Stimulated activated naive CD8-positive, alpha-beta T cell treated with anti-CD3 and anti-CD28 coated beads, Interleukin-15, Interleukin-2, amounts not matched to agents 100 ng/mL and 50 ng/mL, for 24 hours (primary cell): ENCODE data around the gene TGM4.

Experiments used
- H3K27ac Mint-ChIP-seq: one replicate; pipeline ENCODE4 v1.8.0; 2021; ENCODE audit warnings: mild to moderate bottlenecking, mixed read lengths
- H3K27me3 Mint-ChIP-seq: one replicate; pipeline ENCODE4 v1.8.0; 2021; ENCODE audit warnings: mixed read lengths
- H3K36me3 Mint-ChIP-seq: one replicate; pipeline ENCODE4 v1.8.0; 2021; ENCODE audit warnings: low read depth, mixed read lengths
- H3K4me1 Mint-ChIP-seq: one replicate; pipeline ENCODE4 v1.8.0; 2021; ENCODE audit warnings: low read depth, mixed read lengths
- H3K4me3 Mint-ChIP-seq: one replicate; pipeline ENCODE4 v1.8.0; 2021; ENCODE audit warnings: mild to moderate bottlenecking, mixed read lengths
- H3K9me3 Mint-ChIP-seq: one replicate; pipeline ENCODE4 v1.8.0; 2021; ENCODE audit warnings: mixed read lengths

TGM4 gene

GRCh38 chr3:44892689-44893088 is 18.3 kb downstream of the TGM4 start:
- Mint-ChIP-seq H3K4me1 (no peaks in the 10 kb centered on the region), H3K27me3 (peaks cover 5% of the 10 kb centered on the region), H3K27ac (no peak overlapping the region), H3K36me3 (no peaks in the 10 kb centered on the region), H3K4me3 (no peak overlapping the region), H3K9me3 (no peaks in the 10 kb centered on the region)

- H3K4me1 Mint-ChIP-seq = no peaks in the 10 kb centered on the region
Measured at GRCh38 chr3:44893097-44893496, 18.7 kb downstream of the TGM4 start.

GRCh38 chr3:44894485-44894884 is 20.1 kb downstream of the TGM4 start:
- Mint-ChIP-seq H3K36me3 (no peaks in the 10 kb centered on the region), H3K4me3 (no peak overlapping the region), H3K9me3 (no peaks in the 10 kb centered on the region), H3K27ac (no peak overlapping the region), H3K4me1 (no peaks in the 10 kb centered on the region), H3K27me3 (peaks cover 6% of the 10 kb centered on the region)

More at GRCh38 chr3:44893097-44893496, 18.7 kb downstream of the TGM4 start:
- Mint-ChIP-seq H3K9me3 (no peaks in the 10 kb centered on the region), H3K27ac (no peak overlapping the region), H3K27me3 (peaks cover 5% of the 10 kb centered on the region), H3K36me3 (no peaks in the 10 kb centered on the region), H3K4me3 (no peak overlapping the region)

GRCh38 chr3:44896440-44896839 is 22.0 kb downstream of the TGM4 start:
- no peak overlapping the region for H3K4me3 Mint-ChIP-seq
- H3K27ac Mint-ChIP-seq = no peak overlapping the region
- H3K27me3 Mint-ChIP-seq = peaks cover 16% of the 10 kb centered on the region
- H3K4me1 Mint-ChIP-seq = no peaks in the 10 kb centered on the region
- no peaks in the 10 kb centered on the region for H3K36me3 Mint-ChIP-seq
- no peaks in the 10 kb centered on the region for H3K9me3 Mint-ChIP-seq

GRCh38 chr3:44899683-44900367 is 25.4 kb downstream of the TGM4 start:
- H3K36me3 Mint-ChIP-seq = no peaks in the 10 kb centered on the region
- H3K9me3 Mint-ChIP-seq = no peaks in the 10 kb centered on the region
- H3K4me1 Mint-ChIP-seq = no peaks in the 10 kb centered on the region
- H3K27ac Mint-ChIP-seq = no peak overlapping the region
- H3K4me3 Mint-ChIP-seq = no peak overlapping the region
- H3K27me3 Mint-ChIP-seq = peaks cover 16% of the 10 kb centered on the region

GRCh38 chr3:44902628-44903027 is 28.2 kb downstream of the TGM4 start:
- Mint-ChIP-seq H3K27me3 (peaks cover 17% of the 10 kb centered on the region), H3K36me3 (no peaks in the 10 kb centered on the region), H3K9me3 (no peaks in the 10 kb centered on the region), H3K4me1 (no peaks in the 10 kb centered on the region), H3K4me3 (no peak overlapping the region), H3K27ac (no peak overlapping the region)

GRCh38 chr3:44903314-44903713 is 28.9 kb downstream of the TGM4 start:
- no peaks in the 10 kb centered on the region for H3K4me1 Mint-ChIP-seq
- no peaks in the 10 kb centered on the region for H3K36me3 Mint-ChIP-seq
- no peak overlapping the region for H3K4me3 Mint-ChIP-seq
- H3K9me3 Mint-ChIP-seq = peaks cover 3% of the 10 kb centered on the region
- no peak overlapping the region for H3K27ac Mint-ChIP-seq
- peaks cover 22% of the 10 kb centered on the region for H3K27me3 Mint-ChIP-seq

- Mint-ChIP-seq H3K27me3 (peaks cover 25% of the 10 kb centered on the region), H3K4me3 (no peak overlapping the region), H3K9me3 (peaks cover 3% of the 10 kb centered on the region), H3K27ac (no peak overlapping the region), H3K4me1 (no peaks in the 10 kb centered on the region), H3K36me3 (no peaks in the 10 kb centered on the region)
Measured at GRCh38 chr3:44903751-44904150, 29.3 kb downstream of the TGM4 start.

GRCh38 chr3:44905446-44906157 is 31.2 kb downstream of the TGM4 start:
- Mint-ChIP-seq H3K4me3 (no peak overlapping the region), H3K27ac (no peak overlapping the region), H3K4me1 (no peaks in the 10 kb centered on the region), H3K27me3 (peaks cover 25% of the 10 kb centered on the region), H3K36me3 (no peaks in the 10 kb centered on the region), H3K9me3 (peaks cover 3% of the 10 kb centered on the region)

GRCh38 chr3:44906997-44907396 is 32.6 kb downstream of the TGM4 start:
- no peaks in the 10 kb centered on the region for H3K36me3 Mint-ChIP-seq
- H3K27me3 Mint-ChIP-seq = peaks cover 24% of the 10 kb centered on the region
- no peaks in the 10 kb centered on the region for H3K4me1 Mint-ChIP-seq
- no peak overlapping the region for H3K4me3 Mint-ChIP-seq
- H3K9me3 Mint-ChIP-seq = peaks cover 3% of the 10 kb centered on the region
- H3K27ac Mint-ChIP-seq = no peak overlapping the region

- Mint-ChIP-seq H3K27ac (no peak overlapping the region), H3K36me3 (no peaks in the 10 kb centered on the region), H3K4me1 (no peaks in the 10 kb centered on the region), H3K4me3 (no peak overlapping the region), H3K9me3 (peaks cover 3% of the 10 kb centered on the region), H3K27me3 (peaks cover 24% of the 10 kb centered on the region)
Measured at GRCh38 chr3:44907612-44908011, 33.2 kb downstream of the TGM4 start.

- Mint-ChIP-seq H3K27ac (no peak overlapping the region), H3K4me3 (no peak overlapping the region), H3K9me3 (peaks cover 3% of the 10 kb centered on the region), H3K4me1 (no peaks in the 10 kb centered on the region), H3K27me3 (peaks cover 24% of the 10 kb centered on the region), H3K36me3 (no peaks in the 10 kb centered on the region)
Measured at GRCh38 chr3:44909063-44909462, 34.7 kb downstream of the TGM4 start.

GRCh38 chr3:44910693-44911092 is 36.3 kb downstream of the TGM4 start:
- Mint-ChIP-seq H3K36me3 (no peaks in the 10 kb centered on the region), H3K27me3 (peaks cover 24% of the 10 kb centered on the region), H3K27ac (no peak overlapping the region)

GRCh38 chr3:44913868-44914468 is 39.6 kb downstream of the TGM4 start:
- H3K27ac Mint-ChIP-seq = no peak overlapping the region
- H3K9me3 Mint-ChIP-seq = no peaks in the 10 kb centered on the region
- H3K4me1 Mint-ChIP-seq = no peaks in the 10 kb centered on the region
- peaks cover 9% of the 10 kb centered on the region for H3K27me3 Mint-ChIP-seq
- H3K36me3 Mint-ChIP-seq = no peaks in the 10 kb centered on the region
- H3K4me3 Mint-ChIP-seq = no peak overlapping the region

More at GRCh38 chr3:44910693-44911092, 36.3 kb downstream of the TGM4 start:
- H3K4me1 Mint-ChIP-seq = no peaks in the 10 kb centered on the region
- no peak overlapping the region for H3K4me3 Mint-ChIP-seq
- peaks cover 3% of the 10 kb centered on the region for H3K9me3 Mint-ChIP-seq

- H3K27me3 Mint-ChIP-seq = peaks cover 5% of the 10 kb centered on the region
- H3K4me1 Mint-ChIP-seq = no peaks in the 10 kb centered on the region
- no peaks in the 10 kb centered on the region for H3K36me3 Mint-ChIP-seq
- H3K27ac Mint-ChIP-seq = no peak overlapping the region
- H3K4me3 Mint-ChIP-seq = no peak overlapping the region
- H3K9me3 Mint-ChIP-seq = no peaks in the 10 kb centered on the region
Measured at GRCh38 chr3:44914936-44915335, 40.5 kb downstream of the TGM4 start.
